ENCODE data around the gene SLC9A9. TPM values are rescaled to one million over a fixed set of nuclear protein-coding genes. Genes with fewer than 3 reads are reported as not detected.

Gene SLC9A9
- total and polyA plus RNA-seq, 7 donors, result 1.3 to 5.4 (median 2.9) TPM

GRCh38 chr3:143276592-143276991 lies 571.7 kb downstream of the SLC9A9 start:
- H3K27me3 ChIP-seq (ENCODE audit: insufficient read depth in 3 of 3, low read length in 2 of 3), result no peaks in the 10 kb centered on the region
- intact Hi-C loops (cut with DNase I), result no loop called here
- H3K4me1 ChIP-seq, result no peaks in the 10 kb centered on the region
- no peak for ATAC-seq
- no peaks in the 10 kb centered on the region for H3K36me3 ChIP-seq (ENCODE audit: insufficient read depth in 1 of 2, low read depth in 1 of 2)
- TF ChIP-seq CTCF (IDR thresholded peaks at IDR 0.05), result no peak
- H3K4me3 ChIP-seq, result no peak overlapping the region
- no peak overlapping the region for H3K27ac ChIP-seq
- H3K9me3 ChIP-seq, result no peaks in the 10 kb centered on the region
- no peak for DNase-seq

- H3K4me1 ChIP-seq, result no peaks in the 10 kb centered on the region
- no peaks in the 10 kb centered on the region for H3K36me3 ChIP-seq (ENCODE audit: insufficient read depth in 1 of 2, low read depth in 1 of 2)
- intact Hi-C loops (cut with DNase I), result no loop called here
- no peaks in the 10 kb centered on the region for H3K27me3 ChIP-seq (ENCODE audit: insufficient read depth in 3 of 3, low read length in 2 of 3)
- no peak for ATAC-seq
- H3K4me3 ChIP-seq, result no peak overlapping the region
- no peak for TF ChIP-seq CTCF (IDR thresholded peaks at IDR 0.05)
- 33 to 68% (median 48%) methylated on average over 1 of the region's 1 CpG for WGBS, 3 donors
- no peaks in the 10 kb centered on the region for H3K9me3 ChIP-seq
- no peak overlapping the region for H3K27ac ChIP-seq
- DNase-seq, result no peak
These were observed 574.1 kb downstream of the SLC9A9 start for GRCh38 chr3:143273975-143274690.

GRCh38 chr3:143271136-143271535 lies 577.1 kb downstream of the SLC9A9 start:
- Histone ChIP-seq H3K27me3 (ENCODE audit: insufficient read depth in 3 of 3, low read length in 2 of 3) (no peaks in the 10 kb centered on the region), H3K9me3 (no peaks in the 10 kb centered on the region), H3K36me3 (ENCODE audit: insufficient read depth in 1 of 2, low read depth in 1 of 2) (no peaks in the 10 kb centered on the region), H3K4me3 (no peak overlapping the region), H3K27ac (no peak overlapping the region), H3K4me1 (no peaks in the 10 kb centered on the region)
- intact Hi-C loops (cut with DNase I), result no loop called here
- TF ChIP-seq CTCF (IDR thresholded peaks at IDR 0.05), result no peak
- ATAC-seq (no peak), DNase-seq (no peak)
- 96 to 100% (median 98%) methylated on average over 2 of the region's 2 CpGs for WGBS, 3 donors

- no peak for TF ChIP-seq CTCF (IDR thresholded peaks at IDR 0.05)
- DNase-seq, result no peak
- ATAC-seq, result no peak
- no peaks in the 10 kb centered on the region for H3K27me3 ChIP-seq (ENCODE audit: insufficient read depth in 3 of 3, low read length in 2 of 3)
- H3K9me3 ChIP-seq, result no peaks in the 10 kb centered on the region
- H3K36me3 ChIP-seq (ENCODE audit: insufficient read depth in 1 of 2, low read depth in 1 of 2), result no peaks in the 10 kb centered on the region
- H3K27ac ChIP-seq, result no peak overlapping the region
- H3K4me3 ChIP-seq, result no peak overlapping the region
- WGBS, 3 donors, result 75 to 88% (median 85%) methylated on average over 3 of the region's 3 CpGs
- no peaks in the 10 kb centered on the region for H3K4me1 ChIP-seq
- intact Hi-C loops (cut with DNase I), result no loop called here
These were observed 578.5 kb downstream of the SLC9A9 start for GRCh38 chr3:143269741-143270140.

- no peak overlapping the region for H3K27ac ChIP-seq
- 96 to 100% (median 100%) methylated on average over 1 of the region's 1 CpG for WGBS, 3 donors
- H3K9me3 ChIP-seq, result no peaks in the 10 kb centered on the region
- no peak for TF ChIP-seq CTCF (IDR thresholded peaks at IDR 0.05)
- intact Hi-C loops (cut with DNase I), result no loop called here
- ATAC-seq (no peak), DNase-seq (no peak)
- H3K27me3 ChIP-seq (ENCODE audit: insufficient read depth in 3 of 3, low read length in 2 of 3), result no peaks in the 10 kb centered on the region
- no peaks in the 10 kb centered on the region for H3K4me1 ChIP-seq
- H3K36me3 ChIP-seq (ENCODE audit: insufficient read depth in 1 of 2, low read depth in 1 of 2), result no peaks in the 10 kb centered on the region
- no peak overlapping the region for H3K4me3 ChIP-seq
These were observed 580.3 kb downstream of the SLC9A9 start for GRCh38 chr3:143267989-143268388.

Data from psoas muscle (tissue), 8 donors.